Measurements from ENCODE around the gene TDRD10. TPM values are rescaled to one million over a fixed set of nuclear protein-coding genes. Genes with fewer than 3 reads are reported as not detected.

The TDRD10 gene
- total and polyA plus RNA-seq, 2 of the 8 experiments (the other 6 are each of a cell fraction or from before 2014, with no cell fraction given): 0.15 to 0.27 TPM

GRCh38 chr1:154571964-154572288 lies 69.9 kb downstream of the TDRD10 start (continued):
- no peak for TF ChIP-seq SAP30 (IDR thresholded peaks at IDR 0.05; ENCODE audit: insufficient read depth, insufficient replicate concordance, low read length)
- TF ChIP-seq HDAC6 (IDR thresholded peaks at IDR 0.05; ENCODE audit: low read depth, low read length): no peak
- no peak for TF ChIP-seq CHD1 (IDR thresholded peaks at IDR 0.05; ENCODE audit: low read depth, low read length)
- no peak for TF ChIP-seq BRCA1 (IDR thresholded peaks at IDR 0.05; ENCODE audit: low read depth, low read length)
- TF ChIP-seq SIRT6 (IDR thresholded peaks at IDR 0.05; ENCODE audit: low read length): no peak
- TF ChIP-seq HDAC2 (IDR thresholded peaks at IDR 0.05; ENCODE audit: borderline replicate concordance in 1 of 2, low read depth in 2 of 2, low read length in 2 of 2): no peak

Data from H1 (cell line).